Testis (tissue), 2 donors: ENCODE results near the gene RAB6D.
"Not testable (repeated sequence)": the region's sequence is repeated elsewhere in the genome, so short reads cannot be mapped to it uniquely, and the experiment has no call there.

Experiments used
- CTCF ChIP-seq, 3 experiments: fragments of 450-650 bp in 2 of 3; fragments of 200-600 bp in 1 of 3; sonication (generic) in 1 of 3; IDR thresholded peaks; one replicate each; pipeline ENCODE4 v1.5.1; 2016 to 2019; ENCODE audit warnings: antibody characterized with exemption in 3 of 3, mild to moderate bottlenecking in 2 of 3, moderate library complexity in 1 of 3
- POLR2A ChIP-seq: fragments of 450-650 bp; IDR thresholded peaks from one replicate; pipeline ENCODE4 v1.6.1; 2017; ENCODE audit warnings: antibody characterized with exemption, mild to moderate bottlenecking, moderate library complexity

- TF ChIP-seq CTCF (IDR thresholded peaks at IDR 0.05); POLR2A: not testable (repeated sequence)
These were observed 36.5 kb upstream of the RAB6D start for GRCh38 chr2:131400441-131400840.
